Keratinocyte (primary cell): ENCODE measurements around the gene APBB2. TPM values are rescaled to one million over a fixed set of nuclear protein-coding genes. Genes with fewer than 3 reads are reported as not detected.

ENCODE experiments used
- DNase-seq: peaks from one replicate; pipeline ENCODE4 v3.0.0-alpha.2; 2011; ENCODE audit warnings: low read depth, missing footprints, low spot score
- FAIRE-seq: peaks from 2 replicates; lab custom pipeline; 2011; peaks lifted over from hg19 to GRCh38; lab: Jason Lieb, UNC
- H2AFZ ChIP-seq: 2 replicates; pipeline ENCODE4 v1.6.0; 2012; ENCODE audit warnings: low read length, control low read depth, inconsistent platforms; ENCODE audit not compliant: control insufficient read depth
- H3K27ac ChIP-seq: 2 replicates; pipeline ENCODE4 v1.5.1; 2011; ENCODE audit warnings: low read length; ENCODE audit not compliant: control insufficient read depth, insufficient read depth
- H3K27me3 ChIP-seq: 3 replicates; pipeline ENCODE4 v1.6.0; 2011; ENCODE audit warnings: low read length; ENCODE audit not compliant: control insufficient read depth, insufficient read depth; ENCODE audit errors: extremely low read depth
- H3K36me3 ChIP-seq, 2 experiments: 2 replicates in 1 of 2; 3 replicates in 1 of 2; pipeline ENCODE4 v1.5.1; 2011; ENCODE audit warnings: low read length in 2 of 2, mild to moderate bottlenecking in 1 of 2; ENCODE audit not compliant: control insufficient read depth in 2 of 2, insufficient read depth in 2 of 2; ENCODE audit errors: extremely low read depth in 1 of 2
- H3K4me1 ChIP-seq: 3 replicates; pipeline ENCODE4 v1.5.1; 2011; ENCODE audit warnings: low read length; ENCODE audit not compliant: control insufficient read depth, insufficient read depth; ENCODE audit errors: extremely low read depth
- H3K4me2 ChIP-seq: 3 replicates; pipeline ENCODE4 v1.6.0; 2011; ENCODE audit warnings: low read depth, low read length; ENCODE audit not compliant: control insufficient read depth, insufficient read depth; ENCODE audit errors: extremely low read depth
- H3K4me3 ChIP-seq, 3 experiments: fragments of 200-600 bp in 1 of 3; sonication (generic) in 1 of 3; 2 replicates in 2 of 3; 3 replicates in 1 of 3; pipeline ENCODE4 v1.5.1; 2011 to 2016; ENCODE audit warnings: low read length in 3 of 3, mild to moderate bottlenecking in 3 of 3, control low read depth in 2 of 3, inconsistent platforms in 1 of 3, low read depth in 1 of 3, mixed read lengths in 1 of 3, mixed run types in 1 of 3, moderate library complexity in 1 of 3; ENCODE audit not compliant: control insufficient read depth in 2 of 3, insufficient read depth in 2 of 3; ENCODE audit errors: extremely low read depth in 1 of 3
- H3K79me2 ChIP-seq: 2 replicates; pipeline ENCODE4 v1.6.0; 2012; ENCODE audit warnings: low read length; ENCODE audit not compliant: control insufficient read depth, insufficient read depth
- H3K9ac ChIP-seq: 3 replicates; pipeline ENCODE4 v1.6.0; 2011; ENCODE audit warnings: low read length; ENCODE audit not compliant: control insufficient read depth, insufficient read depth; ENCODE audit errors: extremely low read depth
- H3K9me1 ChIP-seq: 3 replicates; pipeline ENCODE4 v1.6.0; 2011; ENCODE audit warnings: low read length; ENCODE audit not compliant: control insufficient read depth, insufficient read depth; ENCODE audit errors: extremely low read depth
- H3K9me3 ChIP-seq: 2 replicates; pipeline ENCODE4 v1.5.1; 2012; ENCODE audit warnings: low read depth, low read length; ENCODE audit not compliant: control insufficient read depth
- H4K20me1 ChIP-seq: 3 replicates; pipeline ENCODE4 v1.6.0; 2011; ENCODE audit warnings: low read length; ENCODE audit not compliant: control insufficient read depth, insufficient read depth; ENCODE audit errors: extremely low read depth
- EZH2 ChIP-seq: IDR thresholded peaks from one replicate; pipeline ENCODE4 v1.6.1; 2012; ENCODE audit warnings: inconsistent platforms, mild to moderate bottlenecking, low read length, moderate library complexity
- dilution Hi-C: fragments of 300-500 bp; cut with MboI; formaldehyde crosslinking; loops from one replicate; pipeline ENCODE4 v1.7.0; 2020; ENCODE audit warnings: low sequenced_read_pairs; ENCODE audit not compliant: extremely low pct_ligation_motif_present
- polyA plus RNA-seq, 5 experiments: library from polyadenylated mRNA; depleted of rRNA in 3 of 5; stranded (reverse) in 3 of 5; stranded (forward) in 1 of 5; unstranded in 1 of 5; fragments of >200 nt; gene quantifications; 1 replicate in 1 of 5; 2 replicates in 3 of 5; 3 replicates in 1 of 5; pipeline versions ENCODE4 v1.2.1 to v1.2.3, GENCODE V29; 2011 to 2012; ENCODE audit warnings: missing spikeins in 2 of 5, low read depth in 1 of 5, low replicate concordance in 1 of 5
- TF ChIP-seq, protein P1 (sequence below), 3 experiments: IDR thresholded peaks in 1 of 3; conservative IDR thresholded peaks in 1 of 3; optimal IDR thresholded peaks in 1 of 3; 2 replicates in 2 of 3; 3 replicates in 1 of 3; pipeline versions ENCODE3 to v1.5.1; 2011; ENCODE audit warnings: low read length in 3 of 3, mild to moderate bottlenecking in 3 of 3, moderate library complexity in 2 of 3, control low read depth in 1 of 3, inconsistent platforms in 1 of 3; ENCODE audit not compliant: insufficient read depth in 2 of 3; ENCODE audit errors: extremely low read depth in 1 of 3

APBB2 gene
- polyA plus RNA-seq, 1 donor (not counting 4 experiments of a cell fraction or from before 2014, with no cell fraction given) = 57.3 TPM

DNA sequence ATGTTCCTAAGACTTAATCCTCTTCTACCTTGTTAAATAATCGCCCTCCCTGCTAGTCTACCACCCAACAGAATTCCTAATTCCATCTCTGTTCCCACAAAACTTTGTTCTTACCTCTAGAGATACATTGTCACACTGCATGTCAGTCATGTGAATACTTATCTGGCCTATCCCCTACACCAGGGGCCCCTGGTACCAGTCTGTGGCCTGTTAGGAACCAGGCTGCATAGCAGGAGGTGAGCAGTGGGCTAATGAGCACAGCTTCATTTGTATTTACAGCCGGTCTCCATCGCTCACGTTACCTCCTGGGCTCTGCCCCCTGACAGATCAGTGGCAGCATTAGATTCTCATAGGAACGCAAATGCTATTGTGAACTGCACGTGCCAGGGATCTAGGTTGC, 73.9 kb downstream of the APBB2 start:
- no peak overlapping the region for H3K4me3 ChIP-seq
- H2AFZ ChIP-seq = no peak overlapping the region
- H3K4me2 ChIP-seq = no peak overlapping the region
- H3K9ac ChIP-seq = no peak overlapping the region
- H3K36me3 ChIP-seq = peaks cover 7 to 16% of the 10 kb centered on the region in 2 experiments
- FAIRE-seq (no peak), DNase-seq (no peak)
- no peaks in the 10 kb centered on the region for H3K9me1 ChIP-seq
- H3K4me1 ChIP-seq = peaks cover 55% of the 10 kb centered on the region
- dilution Hi-C loops = no loop called here
- H3K27ac ChIP-seq = no peak overlapping the region
- peaks cover 66% of the 10 kb centered on the region for H3K79me2 ChIP-seq
- no peaks in the 10 kb centered on the region for H4K20me1 ChIP-seq
- no peaks in the 10 kb centered on the region for H3K9me3 ChIP-seq
- TF ChIP-seq, protein P1, sequence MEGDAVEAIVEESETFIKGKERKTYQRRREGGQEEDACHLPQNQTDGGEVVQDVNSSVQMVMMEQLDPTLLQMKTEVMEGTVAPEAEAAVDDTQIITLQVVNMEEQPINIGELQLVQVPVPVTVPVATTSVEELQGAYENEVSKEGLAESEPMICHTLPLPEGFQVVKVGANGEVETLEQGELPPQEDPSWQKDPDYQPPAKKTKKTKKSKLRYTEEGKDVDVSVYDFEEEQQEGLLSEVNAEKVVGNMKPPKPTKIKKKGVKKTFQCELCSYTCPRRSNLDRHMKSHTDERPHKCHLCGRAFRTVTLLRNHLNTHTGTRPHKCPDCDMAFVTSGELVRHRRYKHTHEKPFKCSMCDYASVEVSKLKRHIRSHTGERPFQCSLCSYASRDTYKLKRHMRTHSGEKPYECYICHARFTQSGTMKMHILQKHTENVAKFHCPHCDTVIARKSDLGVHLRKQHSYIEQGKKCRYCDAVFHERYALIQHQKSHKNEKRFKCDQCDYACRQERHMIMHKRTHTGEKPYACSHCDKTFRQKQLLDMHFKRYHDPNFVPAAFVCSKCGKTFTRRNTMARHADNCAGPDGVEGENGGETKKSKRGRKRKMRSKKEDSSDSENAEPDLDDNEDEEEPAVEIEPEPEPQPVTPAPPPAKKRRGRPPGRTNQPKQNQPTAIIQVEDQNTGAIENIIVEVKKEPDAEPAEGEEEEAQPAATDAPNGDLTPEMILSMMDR (optimal IDR thresholded peaks at IDR 0.05 in 1 of 3, IDR thresholded peaks at IDR 0.05 in 1 of 3, conservative IDR thresholded peaks at IDR 0.05 in 1 of 3; ENCODE audit: extremely low read depth in 1 of 3, insufficient read depth in 2 of 3, low read length in 3 of 3) = no peak
- no peak for TF ChIP-seq EZH2
- no peaks in the 10 kb centered on the region for H3K27me3 ChIP-seq

DNA sequence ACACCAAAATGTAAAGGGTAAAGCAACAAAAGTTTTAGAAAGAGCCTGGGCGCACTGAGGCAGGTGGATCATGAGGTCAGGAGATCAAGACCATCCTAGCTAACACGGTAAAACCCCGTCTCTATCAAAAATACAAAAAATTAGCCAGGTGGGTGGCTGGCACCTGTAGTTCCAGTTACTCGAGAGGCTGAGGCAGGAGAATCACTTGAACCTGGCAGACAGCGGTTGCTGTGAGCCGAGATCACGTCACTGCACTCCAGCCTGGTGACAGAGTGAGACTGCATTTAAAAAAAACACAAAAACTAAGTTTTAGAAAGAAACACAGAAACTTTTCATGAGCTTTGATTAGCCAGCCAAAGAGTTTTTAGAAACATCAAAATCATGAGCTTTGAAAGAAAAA, 76.5 kb downstream of the APBB2 start:
- Histone ChIP-seq H4K20me1 (no peaks in the 10 kb centered on the region), H3K9me3 (no peaks in the 10 kb centered on the region), H3K9ac (no peak overlapping the region), H3K36me3 (peaks cover 7 to 14% of the 10 kb centered on the region in 2 experiments), H3K27me3 (no peaks in the 10 kb centered on the region), H3K4me1 (peaks cover 54% of the 10 kb centered on the region), H3K79me2 (peaks cover 71% of the 10 kb centered on the region), H3K4me3 (no peak overlapping the region), H3K9me1 (no peaks in the 10 kb centered on the region), H3K27ac (no peak overlapping the region), H2AFZ (no peak overlapping the region), H3K4me2 (no peak overlapping the region)
- dilution Hi-C loops = no loop called here
- TF ChIP-seq, protein P1 (optimal IDR thresholded peaks at IDR 0.05 in 1 of 3, IDR thresholded peaks at IDR 0.05 in 1 of 3, conservative IDR thresholded peaks at IDR 0.05 in 1 of 3; ENCODE audit: extremely low read depth in 1 of 3, insufficient read depth in 2 of 3, low read length in 3 of 3) = no peak
- no peak for TF ChIP-seq EZH2
- FAIRE-seq (no peak), DNase-seq (no peak)
